Left cardiac atrium (tissue), 4 donors: ENCODE measurements around the gene TMED5. TPM values are rescaled to one million over a fixed set of nuclear protein-coding genes. Genes with fewer than 3 reads are reported as not detected.

ENCODE experiments used
- ATAC-seq, 2 donors: fragments of 200-7000 bp; cut with Tn5 transposase; one replicate each; pipeline ENCODE4 v1.9.1; 2020; ENCODE audit warnings: mild to moderate bottlenecking in 2 of 2, moderate library complexity in 2 of 2
- DNase-seq: peaks from one replicate; pipeline ENCODE4 v3.0.0-alpha.2; 2020
- intact Hi-C, 2 donors: fragments of 100-400 bp; cut with DNase I; formaldehyde crosslinking; loops; one replicate each; pipeline versions ENCODE4 v1.14.1 to v1.15.1; 2022 to 2023
- total RNA-seq, 2 donors: library from RNA; stranded (reverse); fragmentation: NEBNext Ultra II Directional; extraction: Animal tissue kit (Norgen Biotek cat#: 25700); gene quantifications; one replicate each; pipeline ENCODE4 v1.2.1, GENCODE V29; 2021
- donor health status: DM: no; HTN: yes; CAD: no.
- donor health status: DM: no; HTN: yes; CAD: no; lungs with severe emphysema.
- donor health status: DM: yes; HTN: yes; CAD: no.
- donor health status: Dilated cardiomyopathy.

TMED5 gene
- total RNA-seq, 2 donors from 2014 or later, result 54.5 to 81.9 TPM

DNA sequence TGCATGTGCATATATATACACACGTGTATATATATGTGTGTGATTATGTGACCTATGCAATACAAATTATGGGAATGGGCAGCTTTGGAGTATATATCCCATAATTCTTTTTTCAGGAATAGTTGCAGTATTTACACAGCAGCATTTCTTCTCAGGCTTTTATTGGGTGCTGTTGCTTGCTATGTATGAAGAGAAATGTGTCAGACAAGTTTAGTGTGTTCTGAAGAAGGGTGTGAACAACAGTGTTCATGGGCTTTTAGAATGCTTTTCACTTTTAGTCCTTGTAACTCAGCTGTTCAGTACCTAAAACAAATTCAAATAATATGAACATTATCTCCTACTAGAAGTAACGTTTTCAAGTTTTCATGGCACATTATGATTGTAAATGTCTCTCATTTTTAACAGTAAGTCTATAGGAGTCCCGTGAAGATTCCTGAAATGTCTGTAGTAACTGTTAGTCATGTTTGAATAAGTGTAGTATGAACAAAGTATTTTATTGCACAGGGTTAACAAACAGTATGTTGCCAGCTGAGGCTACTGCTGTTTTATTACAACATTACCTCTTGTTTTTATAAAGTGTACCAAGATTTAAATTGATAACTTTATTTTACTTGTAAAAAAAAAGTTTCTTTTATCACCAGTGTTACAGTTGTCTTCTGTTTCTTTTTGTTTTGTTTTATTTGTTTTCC is 42.5 kb downstream of the TMED5 start:
- intact Hi-C loops, result no loop called here
- ATAC-seq (no peak), DNase-seq (no peak)

DNA sequence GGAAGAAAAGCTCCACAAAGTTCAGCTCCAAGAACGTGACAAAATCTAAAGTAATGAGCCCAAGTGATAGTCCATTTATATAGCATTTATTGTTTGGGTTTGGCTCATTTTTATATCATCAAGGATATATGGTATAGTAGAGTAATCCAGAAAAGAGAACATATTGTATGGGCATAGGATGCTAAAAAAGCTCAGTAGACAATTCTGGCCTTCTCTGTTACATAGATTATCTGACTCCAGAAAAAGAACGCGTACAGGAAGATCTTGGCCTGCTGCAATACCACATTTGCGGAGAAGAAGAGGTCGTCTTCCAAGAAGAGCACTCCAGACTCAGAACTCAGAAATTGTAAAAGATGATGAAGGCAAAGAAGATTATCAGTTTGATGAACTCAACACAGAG is 43.8 kb downstream of the TMED5 start:
- intact Hi-C loops, result no loop called here
- DNase-seq, result no peak
- ATAC-seq, result no peak

DNA sequence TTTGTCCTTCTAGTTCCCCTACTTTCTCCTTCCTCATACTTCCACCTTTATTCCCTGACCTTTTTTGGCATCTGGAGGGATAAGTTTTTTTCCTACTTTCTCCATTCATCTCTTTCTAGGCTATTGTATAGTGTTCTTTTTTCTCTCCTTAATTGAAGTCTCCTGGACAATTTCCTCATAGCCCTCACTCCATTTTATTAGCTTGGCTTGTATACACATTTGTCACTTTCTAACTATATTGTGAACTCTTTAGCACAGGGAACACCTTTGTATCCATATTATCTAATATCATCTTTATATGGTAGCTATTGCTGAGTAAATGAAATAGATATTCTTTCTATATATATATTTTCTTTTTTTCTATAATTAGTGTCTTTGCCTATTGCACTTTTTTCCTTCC is 47.6 kb downstream of the TMED5 start:
- ATAC-seq, result no peak
- no peak for DNase-seq
- intact Hi-C loops, result no loop called here

DNA sequence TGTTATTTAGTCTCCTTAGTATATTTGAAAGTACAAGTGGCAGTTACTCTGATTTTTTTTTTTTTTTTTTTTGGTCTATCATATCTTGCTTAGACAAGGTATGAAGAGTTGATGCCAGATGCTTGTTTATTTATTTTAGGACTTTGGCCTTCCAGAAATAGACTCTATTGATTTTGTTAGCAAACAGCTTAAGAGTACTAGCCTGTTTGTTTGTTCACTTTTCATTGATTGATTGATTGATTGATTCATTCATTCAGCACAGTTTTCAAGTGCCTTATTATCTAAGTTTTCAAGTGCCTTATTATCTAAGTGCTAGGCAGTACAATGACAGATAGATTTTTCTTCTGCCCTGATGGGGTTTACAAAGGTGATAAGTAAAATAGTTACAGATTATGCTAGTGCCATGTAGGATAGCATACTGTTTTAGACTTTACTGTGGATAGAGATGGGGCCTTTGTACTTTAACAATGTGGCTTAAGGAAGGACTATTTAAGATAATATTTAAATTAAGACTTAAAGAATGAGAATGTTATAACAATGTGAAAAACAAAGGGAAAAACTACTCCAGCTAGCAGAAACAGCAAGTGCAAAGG is 50.6 kb downstream of the TMED5 start:
- intact Hi-C loops, result no loop called here
- DNase-seq (no peak), ATAC-seq (no peak)

- ATAC-seq, result peak in 1 of 2 donors; percentile 36
- intact Hi-C loops, result no loop called here
- no peak for DNase-seq
Observed at GRCh38 chr1:93124556-93125355, 55.5 kb downstream of the TMED5 start.

- no peak for ATAC-seq
- no peak for DNase-seq
- intact Hi-C loops, result no loop called here
Observed at GRCh38 chr1:93123201-93123783, 56.9 kb downstream of the TMED5 start.

DNA sequence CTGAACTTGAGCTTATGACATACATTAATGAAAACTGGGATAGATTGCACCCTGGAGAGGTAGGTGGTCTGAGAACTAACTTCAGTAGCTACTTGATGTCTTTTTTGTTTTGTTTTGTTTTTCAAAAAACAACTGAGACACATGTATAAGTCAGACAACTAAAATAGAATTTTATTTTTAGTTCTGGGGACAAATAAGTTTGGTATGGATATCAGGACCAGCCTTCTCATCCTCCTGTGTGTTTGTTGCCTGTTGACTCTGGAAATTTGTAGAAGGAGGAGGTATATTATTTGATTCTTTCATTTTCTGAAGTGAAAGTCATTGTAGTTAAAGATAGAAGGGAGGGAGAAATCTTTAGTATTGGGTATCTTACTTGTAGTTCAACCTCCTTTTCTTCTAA is 59.6 kb downstream of the TMED5 start:
- no peak for ATAC-seq
- no peak for DNase-seq
- intact Hi-C loops, result no loop called here

DNA sequence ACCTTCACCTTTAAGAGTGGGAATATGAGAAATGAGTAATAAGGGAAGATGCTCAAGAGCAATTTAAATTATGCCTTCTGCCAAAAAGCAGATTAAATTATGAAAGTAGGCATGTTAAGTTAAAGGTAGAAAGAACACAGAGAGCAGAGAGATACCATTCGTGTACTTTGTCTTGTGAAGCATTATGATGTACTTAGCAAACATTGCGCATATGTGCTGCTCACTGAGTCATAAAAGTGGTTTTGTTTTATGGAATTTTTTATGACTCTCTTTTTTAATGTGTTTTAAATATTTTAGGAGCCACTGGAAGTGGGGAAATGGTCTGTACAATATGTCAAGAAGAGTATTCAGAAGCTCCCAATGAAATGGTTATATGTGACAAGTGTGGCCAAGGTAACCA is 65.8 kb downstream of the TMED5 start:
- ATAC-seq, result no peak
- intact Hi-C loops, result no loop called here
- DNase-seq, result no peak

DNA sequence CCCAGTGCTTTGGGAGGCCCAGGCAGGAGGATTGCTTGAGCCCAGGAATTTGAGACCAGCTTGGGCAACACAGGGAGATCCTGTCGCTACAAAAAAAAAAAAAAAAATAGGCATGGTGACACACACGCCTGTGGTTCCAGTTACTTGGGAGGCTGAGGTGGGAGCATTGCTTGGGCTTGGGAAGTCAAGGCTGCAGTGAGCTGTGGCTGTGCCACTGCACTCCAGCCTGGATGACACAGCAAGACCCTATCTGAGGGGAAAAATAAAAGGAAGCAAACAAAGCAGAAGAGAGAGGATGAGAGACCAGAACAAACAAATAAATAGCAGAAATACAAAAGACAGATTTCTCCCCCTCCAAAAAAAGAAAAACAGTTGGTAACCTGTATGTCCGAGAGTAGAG is 67.1 kb downstream of the TMED5 start:
- DNase-seq (no peak), ATAC-seq (no peak)
- intact Hi-C loops, result no loop called here

DNA sequence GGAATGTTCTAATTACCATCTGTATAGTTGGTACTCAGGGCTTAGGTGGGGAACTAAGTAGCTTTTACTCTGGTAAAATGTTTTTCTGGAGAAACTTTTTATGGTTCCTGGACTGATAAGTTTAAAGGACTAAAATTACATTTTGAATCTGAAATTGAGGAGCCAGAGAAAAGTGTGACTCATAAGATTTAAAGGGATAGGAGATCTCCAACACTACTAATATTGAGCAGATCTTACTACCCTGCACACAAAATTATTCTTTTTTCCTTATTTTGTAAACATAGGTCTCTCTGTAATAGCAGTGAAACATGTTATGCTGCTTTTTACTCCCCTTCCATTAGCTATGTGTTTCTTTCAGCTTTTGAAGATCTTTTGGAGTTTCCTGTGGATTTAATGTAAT is 68.7 kb downstream of the TMED5 start:
- ATAC-seq, result no peak
- intact Hi-C loops, result no loop called here
- no peak for DNase-seq

DNA sequence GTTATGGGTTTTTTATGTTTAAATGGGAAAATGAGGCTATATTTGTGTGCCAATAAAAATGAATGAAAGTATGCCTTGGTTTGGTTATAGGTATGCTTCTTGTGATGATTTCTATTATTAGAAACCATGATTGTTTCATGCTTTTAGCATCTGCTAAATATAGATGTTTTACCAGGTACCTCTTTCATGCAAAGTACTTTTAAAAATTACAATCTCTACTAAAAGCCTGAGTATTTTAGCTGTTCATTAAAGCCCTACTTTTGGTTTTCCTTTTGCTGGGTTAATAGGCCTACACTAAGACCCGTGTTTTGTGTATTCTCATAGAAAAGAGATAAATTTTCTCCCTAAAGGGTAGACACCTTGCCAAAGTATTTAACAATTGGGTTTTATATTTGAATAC is 69.1 kb downstream of the TMED5 start:
- intact Hi-C loops, result no loop called here
- no peak for ATAC-seq
- no peak for DNase-seq

GRCh38 chr1:93109578-93109977 is 70.6 kb downstream of the TMED5 start:
- DNase-seq (no peak), ATAC-seq (no peak)
- intact Hi-C loops, result no loop called here

GRCh38 chr1:93108335-93108734 is 71.9 kb downstream of the TMED5 start:
- no peak for ATAC-seq
- DNase-seq, result no peak
- intact Hi-C loops, result no loop called here

- intact Hi-C loops, result no loop called here
- no peak for DNase-seq
- no peak for ATAC-seq
Observed at GRCh38 chr1:93107395-93107794, 72.8 kb downstream of the TMED5 start.

GRCh38 chr1:93106226-93106625 is 74.0 kb downstream of the TMED5 start:
- DNase-seq, result no peak
- no peak for ATAC-seq
- intact Hi-C loops, result no loop called here

DNA sequence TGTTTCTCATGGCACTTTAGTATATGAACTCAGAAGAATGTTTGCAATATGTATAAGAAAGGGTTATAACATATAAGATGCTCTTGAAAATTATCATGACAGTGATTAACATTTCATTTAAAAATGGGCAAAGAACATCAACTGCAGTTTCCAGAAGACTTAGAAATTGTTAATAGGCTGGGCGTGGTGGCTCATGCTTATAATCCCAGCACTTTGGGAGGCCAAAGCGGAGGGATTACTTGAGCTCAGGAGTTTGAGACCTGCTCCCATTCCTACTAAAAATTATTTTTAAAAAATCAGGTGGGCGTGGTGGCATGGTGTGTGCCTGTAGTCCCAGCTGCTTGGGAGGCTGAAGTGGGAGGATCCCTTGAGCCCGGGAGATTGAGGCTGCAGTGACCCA is 78.1 kb downstream of the TMED5 start:
- no peak for ATAC-seq
- intact Hi-C loops, result no loop called here
- DNase-seq, result no peak
